GM21825 (cell line): ENCODE measurements around the gene ZGLP1.
"Not testable (repeated sequence)": the region's sequence is repeated elsewhere in the genome, so short reads cannot be mapped to it uniquely, and the experiment has no call there.

ENCODE experiments used
- ATAC-seq: cut with Tn5 transposase; IDR thresholded peaks from one replicate; pipeline ENCODE4 v1.9.1; 2021; ENCODE audit warnings: mild to moderate bottlenecking, moderate library complexity; ENCODE audit not compliant: unreplicated experiment

ZGLP1 gene

GRCh38 chr19:10309423-10309822, at the start of gene ZGLP1:
ZGLP1 (minus strand) TSS chr19:10309815.
- no peak for ATAC-seq

- ATAC-seq = no peak
Measured at GRCh38 chr19:10356431-10356830, 46.8 kb upstream of the ZGLP1 start.

GRCh38 chr19:10353793-10354391, 44.3 kb upstream of the ZGLP1 start:
- no peak for ATAC-seq

GRCh38 chr19:10352764-10353671, 43.4 kb upstream of the ZGLP1 start:
- no peak for ATAC-seq

- no peak for ATAC-seq
Measured at GRCh38 chr19:10346509-10346908, 36.9 kb upstream of the ZGLP1 start.

GRCh38 chr19:10344780-10345179, 35.2 kb upstream of the ZGLP1 start:
- ATAC-seq = no peak

- ATAC-seq = no peak
Measured at GRCh38 chr19:10343495-10343894, 33.9 kb upstream of the ZGLP1 start.

GRCh38 chr19:10339977-10340376, 30.4 kb upstream of the ZGLP1 start:
- ATAC-seq = no peak

- peak; percentile 56 for ATAC-seq
Measured at GRCh38 chr19:10339380-10339960, 29.9 kb upstream of the ZGLP1 start, which contains the start of gene ICAM3. ICAM3 (minus strand) TSS chr19:10339624; CDS start chr19:10339614, 10 bp downstream.

GRCh38 chr19:10338940-10339339, 29.3 kb upstream of the ZGLP1 start:
- no peak for ATAC-seq

GRCh38 chr19:10336725-10337124, 27.1 kb upstream of the ZGLP1 start:
- ATAC-seq = not testable (repeated sequence)

GRCh38 chr19:10335352-10335985, 25.9 kb upstream of the ZGLP1 start:
- no peak for ATAC-seq

GRCh38 chr19:10334588-10335351, 25.2 kb upstream of the ZGLP1 start:
- ATAC-seq = no peak

- no peak for ATAC-seq
Measured at GRCh38 chr19:10333758-10334587, 24.4 kb upstream of the ZGLP1 start.

- ATAC-seq = peak; percentile 60
Measured at GRCh38 chr19:10332965-10333757, 23.5 kb upstream of the ZGLP1 start, which contains the start of gene RAVER1. RAVER1 (minus strand) TSS chr19:10333529; CDS start chr19:10333507, 22 bp downstream.

GRCh38 chr19:10332158-10332964, 22.7 kb upstream of the ZGLP1 start:
- no peak for ATAC-seq

- ATAC-seq = no peak
Measured at GRCh38 chr19:10329555-10329954, 19.9 kb upstream of the ZGLP1 start.
